Activated CD8-positive, alpha-beta memory T cell treated with anti-CD3 and anti-CD28 coated beads for 1 hour (primary cell): ENCODE measurements around the gene KRTAP20-2.

Experiments used
- DNase-seq, 2 donors: peaks; one replicate each; pipeline ENCODE4 v3.0.0-alpha.2; 2020; ENCODE audit warnings: low read depth in 1 of 2; ENCODE audit errors: extremely low read depth in 1 of 2

The KRTAP20-2 gene

GRCh38 chr21:30672985-30673650, 38.1 kb downstream of the KRTAP20-2 start:
- DNase-seq, result no peak

GRCh38 chr21:30674312-30674711, 39.3 kb downstream of the KRTAP20-2 start:
- DNase-seq, result no peak

GRCh38 chr21:30676737-30677136, 41.7 kb downstream of the KRTAP20-2 start:
- no peak for DNase-seq

GRCh38 chr21:30680586-30680985, 45.6 kb downstream of the KRTAP20-2 start:
- no peak for DNase-seq

GRCh38 chr21:30684506-30684905, 49.5 kb downstream of the KRTAP20-2 start:
- DNase-seq, result no peak
